A549 (cell line): ENCODE results near the gene CDH26. TPM values are rescaled to one million over a fixed set of nuclear protein-coding genes. Genes with fewer than 3 reads are reported as not detected.
A peak's percentile ranks its signal among the peaks of the same experiment; 100 is the strongest.

Experiments
- ATAC-seq, 2 experiments: fragments of 200-7000 bp in 1 of 2; fragments of >200 bp in 1 of 2; cut with Nextera tagmentation in 1 of 2; cut with Tn5 transposase in 1 of 2; 3 replicates each; pipeline versions ENCODE4 v1.8.0 to v1.9.1; 2018 to 2020; ENCODE audit warnings: mild to moderate bottlenecking in 1 of 2, moderate library complexity in 1 of 2
- CTCF ChIA-PET: fragments of 300-600 bp; sonication (Branson Sonifier 250); formaldehyde crosslinking; extraction: SDS; loops from one replicate; lab custom pipeline; 2021; ENCODE audit warnings: antibody characterized with exemption, inconsistent platforms; lab: Yijun Ruan, JAX
- POLR2A ChIA-PET: fragments of 350-600 bp; formaldehyde crosslinking; extraction: SDS; loops from one replicate; lab custom pipeline; 2021; ENCODE audit warnings: antibody characterized with exemption, inconsistent platforms; lab: Yijun Ruan, JAX
- DNase-seq, 2 experiments: peaks; one replicate each; pipeline versions ENCODE4 v3.0.0 to v3.0.0-alpha.2; 2011 to 2016; ENCODE audit warnings: low read depth in 1 of 2, low spot score in 1 of 2
- FAIRE-seq: peaks from 2 replicates; lab custom pipeline; 2011; peaks lifted over from hg19 to GRCh38; lab: Jason Lieb, UNC
- H3K27ac ChIP-seq, 2 experiments: fragments of >200 bp; sonication (Bioruptor Twin); formaldehyde crosslinking; 3 replicates each; pipeline ENCODE4 v1.5.1; 2016 to 2017
- H3K4me1 ChIP-seq: fragments of >200 bp; sonication (Bioruptor Twin); formaldehyde crosslinking; 3 replicates; pipeline ENCODE4 v1.6.1; 2016
- H3K4me2 ChIP-seq: fragments of >200 bp; sonication (Bioruptor Twin); formaldehyde crosslinking; 3 replicates; pipeline ENCODE4 v1.6.1; 2016
- H3K4me3 ChIP-seq: fragments of >200 bp; sonication (Bioruptor Twin); formaldehyde crosslinking; 3 replicates; pipeline ENCODE4 v1.5.1; 2016
- H3K9me3 ChIP-seq: fragments of >200 bp; sonication (Bioruptor Twin); formaldehyde crosslinking; 3 replicates; pipeline ENCODE4 v1.6.1; 2016
- ATOH8 ChIP-seq: fragments of 250-450 bp; sonication (Bioruptor Pico); IDR thresholded peaks from 2 replicates; pipeline ENCODE4 v1.5.0; 2020; ENCODE audit warnings: low read depth, mild to moderate bottlenecking, moderate library complexity
- BCL3 ChIP-seq: fragments of >200 bp; sonication (Bioruptor Twin); formaldehyde crosslinking; IDR thresholded peaks from 3 replicates; pipeline ENCODE4 v1.6.1; 2016
- BHLHE40 ChIP-seq: IDR thresholded peaks from 2 replicates; pipeline ENCODE4 v1.6.1; 2012; ENCODE audit warnings: low read depth, low read length, inconsistent platforms
- CEBPB ChIP-seq, 2 experiments: fragments of >200 bp in 1 of 2; sonication (Bioruptor Twin) in 1 of 2; formaldehyde crosslinking in 1 of 2; IDR thresholded peaks; 2 replicates each; pipeline ENCODE4 v1.6.1; 2012 to 2016
- ESRRA ChIP-seq: fragments of 150-350 bp; IDR thresholded peaks from 2 replicates; pipeline ENCODE4 v1.6.1; 2014; ENCODE audit warnings: mild to moderate bottlenecking, low read length, borderline replicate concordance
- GATA3 ChIP-seq: IDR thresholded peaks from 2 replicates; pipeline ENCODE4 v1.6.1; 2012; ENCODE audit warnings: borderline replicate concordance
- HMGXB4 ChIP-seq: fragments of 250-450 bp; sonication (Bioruptor Pico); IDR thresholded peaks from 2 replicates; pipeline ENCODE4 v1.5.0; 2021; ENCODE audit warnings: mild to moderate bottlenecking, moderate library complexity, borderline replicate concordance
- HOXB5 ChIP-seq: fragments of 250-450 bp; sonication (Bioruptor Pico); IDR thresholded peaks from 2 replicates; pipeline ENCODE4 v1.5.0; 2020; ENCODE audit warnings: mild to moderate bottlenecking, moderate library complexity
- JUN ChIP-seq, 2 experiments: fragments of >200 bp; sonication (Bioruptor Twin); formaldehyde crosslinking; IDR thresholded peaks; 2 replicates in 1 of 2; 3 replicates in 1 of 2; pipeline ENCODE4 v1.6.1; 2016 to 2017
- JUNB ChIP-seq: fragments of >200 bp; sonication (Bioruptor Twin); formaldehyde crosslinking; IDR thresholded peaks from 2 replicates; pipeline ENCODE4 v1.6.1; 2016
- KDM1A ChIP-seq: fragments of 200-600 bp; sonication (generic); IDR thresholded peaks from 2 replicates; pipeline ENCODE4 v1.6.1; 2016; ENCODE audit warnings: low read depth, mild to moderate bottlenecking
- KDM5A ChIP-seq: fragments of 200-600 bp; sonication (generic); IDR thresholded peaks from 2 replicates; pipeline ENCODE4 v1.6.1; 2016; ENCODE audit warnings: antibody characterized with exemption, mild to moderate bottlenecking
- MAX ChIP-seq: IDR thresholded peaks from 2 replicates; pipeline ENCODE4 v1.6.1; 2012
- MAZ ChIP-seq: fragments of 150-350 bp; IDR thresholded peaks from 2 replicates; pipeline ENCODE4 v1.6.1; 2014; ENCODE audit warnings: antibody characterized with exemption, low read depth, low read length, borderline replicate concordance
- MYC ChIP-seq: IDR thresholded peaks from 2 replicates; pipeline ENCODE4 v1.6.1; 2012; ENCODE audit warnings: mild to moderate bottlenecking, inconsistent platforms, low read length, improper control_type of control experiment, borderline replicate concordance
- RARB ChIP-seq: fragments of 250-450 bp; sonication (Bioruptor Pico); IDR thresholded peaks from 2 replicates; pipeline ENCODE4 v1.8.0; 2021; ENCODE audit warnings: mild to moderate bottlenecking, moderate library complexity
- RFX5 ChIP-seq: fragments of 450-650 bp; IDR thresholded peaks from 2 replicates; pipeline ENCODE4 v1.7.1; 2014; ENCODE audit warnings: antibody characterized with exemption, mild to moderate bottlenecking, moderate library complexity
- SMC3 ChIP-seq: fragments of >200 bp; sonication (Bioruptor Twin); formaldehyde crosslinking; IDR thresholded peaks from 3 replicates; pipeline ENCODE4 v1.6.1; 2018; ENCODE audit warnings: inconsistent platforms
- TFCP2L1 ChIP-seq: fragments of 250-450 bp; sonication (Bioruptor Pico); IDR thresholded peaks from 2 replicates; pipeline ENCODE4 v1.5.0; 2021; ENCODE audit warnings: mild to moderate bottlenecking
- TP53 ChIP-seq: fragments of 250-450 bp; sonication (Bioruptor Pico); IDR thresholded peaks from 2 replicates; pipeline ENCODE4 v1.5.0; 2021; ENCODE audit warnings: mild to moderate bottlenecking, moderate library complexity
- USF2 ChIP-seq: fragments of 450-650 bp; IDR thresholded peaks from 2 replicates; pipeline ENCODE4 v1.6.1; 2014; ENCODE audit warnings: antibody characterized with exemption
- WGBS: methylation state at CpG from one replicate; pipeline ENCODE4 v1.1.6; 2017; ENCODE audit errors: missing lambda C conversion rate; 5-methylcytosine and 5-hydroxymethylcytosine counted together
- polyA plus RNA-seq, 4 experiments: library from polyadenylated mRNA; depleted of rRNA in 3 of 4; stranded (reverse); fragments of >200 nt; fragmentation: RNase III in 1 of 4; extraction: RNeasy Plus Mini Kit Qiagen cat#74134 plus additional on column Dnase treatment in 1 of 4; gene quantifications; 2 replicates in 3 of 4; 3 replicates in 1 of 4; pipeline ENCODE4 v1.2.3, GENCODE V29; 2011 to 2017
- TF ChIP-seq, protein P1 (sequence below): fragments of 200-600 bp; sonication (generic); IDR thresholded peaks from 2 replicates; pipeline ENCODE4 v1.6.1; 2016; ENCODE audit warnings: antibody characterized with exemption, mild to moderate bottlenecking, moderate library complexity
- TF ChIP-seq, protein P2 (sequence below): IDR thresholded peaks from 2 replicates; pipeline ENCODE4 v1.6.1; 2012; ENCODE audit warnings: low read depth, borderline replicate concordance

CDH26 gene
- polyA plus RNA-seq, 2 of the 4 experiments (the other 2 are of a cell fraction), result 0.27 to 0.57 TPM

DNA sequence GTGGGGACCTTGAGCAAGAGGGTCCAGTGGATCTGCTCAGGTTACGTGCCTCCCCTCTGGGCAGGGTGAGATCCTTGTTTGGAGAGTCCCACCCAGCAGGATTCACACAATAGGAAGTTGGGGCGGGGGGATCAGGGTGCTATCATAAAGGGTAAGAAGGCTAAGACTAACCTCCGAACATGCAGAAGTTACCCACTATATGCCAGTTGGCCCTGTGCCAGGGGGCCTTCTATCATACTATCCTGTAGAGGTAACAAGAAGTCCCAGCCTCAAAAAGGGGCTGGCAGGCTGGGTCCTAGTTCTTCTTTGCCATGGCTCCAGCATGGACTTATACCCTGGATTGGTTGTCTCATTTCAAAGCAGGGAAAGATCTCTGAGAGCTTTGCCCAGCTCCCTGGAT is 94.1 kb downstream of the CDH26 start:
- ATAC-seq, result no peak
- no peak overlapping the region for H3K4me2 ChIP-seq
- no peak for FAIRE-seq
- 52% methylated on average over 3 of the region's 3 CpGs for WGBS
- H3K9me3 ChIP-seq, result no peaks in the 10 kb centered on the region
- no peak overlapping the region for H3K27ac ChIP-seq
- no peak overlapping the region for H3K4me3 ChIP-seq
- CTCF ChIA-PET, result no interaction called here
- no peak for DNase-seq
- H3K4me1 ChIP-seq, result no peaks in the 10 kb centered on the region
- TF ChIP-seq, protein P1, sequence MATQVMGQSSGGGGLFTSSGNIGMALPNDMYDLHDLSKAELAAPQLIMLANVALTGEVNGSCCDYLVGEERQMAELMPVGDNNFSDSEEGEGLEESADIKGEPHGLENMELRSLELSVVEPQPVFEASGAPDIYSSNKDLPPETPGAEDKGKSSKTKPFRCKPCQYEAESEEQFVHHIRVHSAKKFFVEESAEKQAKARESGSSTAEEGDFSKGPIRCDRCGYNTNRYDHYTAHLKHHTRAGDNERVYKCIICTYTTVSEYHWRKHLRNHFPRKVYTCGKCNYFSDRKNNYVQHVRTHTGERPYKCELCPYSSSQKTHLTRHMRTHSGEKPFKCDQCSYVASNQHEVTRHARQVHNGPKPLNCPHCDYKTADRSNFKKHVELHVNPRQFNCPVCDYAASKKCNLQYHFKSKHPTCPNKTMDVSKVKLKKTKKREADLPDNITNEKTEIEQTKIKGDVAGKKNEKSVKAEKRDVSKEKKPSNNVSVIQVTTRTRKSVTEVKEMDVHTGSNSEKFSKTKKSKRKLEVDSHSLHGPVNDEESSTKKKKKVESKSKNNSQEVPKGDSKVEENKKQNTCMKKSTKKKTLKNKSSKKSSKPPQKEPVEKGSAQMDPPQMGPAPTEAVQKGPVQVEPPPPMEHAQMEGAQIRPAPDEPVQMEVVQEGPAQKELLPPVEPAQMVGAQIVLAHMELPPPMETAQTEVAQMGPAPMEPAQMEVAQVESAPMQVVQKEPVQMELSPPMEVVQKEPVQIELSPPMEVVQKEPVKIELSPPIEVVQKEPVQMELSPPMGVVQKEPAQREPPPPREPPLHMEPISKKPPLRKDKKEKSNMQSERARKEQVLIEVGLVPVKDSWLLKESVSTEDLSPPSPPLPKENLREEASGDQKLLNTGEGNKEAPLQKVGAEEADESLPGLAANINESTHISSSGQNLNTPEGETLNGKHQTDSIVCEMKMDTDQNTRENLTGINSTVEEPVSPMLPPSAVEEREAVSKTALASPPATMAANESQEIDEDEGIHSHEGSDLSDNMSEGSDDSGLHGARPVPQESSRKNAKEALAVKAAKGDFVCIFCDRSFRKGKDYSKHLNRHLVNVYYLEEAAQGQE, result no peak
- TF ChIP-seq BCL3, result no peak
- no peak for TF ChIP-seq RFX5
- no peak for TF ChIP-seq JUN (IDR thresholded peaks at IDR 0.05)
- TF ChIP-seq KDM5A, result no peak
- no peak for TF ChIP-seq SMC3
- no peak for TF ChIP-seq RARB (CRISPR knock-in tag)
- TF ChIP-seq MYC, result no peak
- no peak for TF ChIP-seq TP53 (CRISPR knock-in tag)
- TF ChIP-seq KDM1A, result no peak
- TF ChIP-seq ESRRA, result no peak
- TF ChIP-seq, all 56 proteins: peak for 0
- POLR2A ChIA-PET, result no interaction called here

GRCh38 chr20:60053125-60053817 is 95.0 kb downstream of the CDH26 start:
- Histone ChIP-seq H3K4me2 (0 out of 3 replicates have a peak overlapping the region, but pooled peaks have one; percentile 5), H3K9me3 (no peaks in the 10 kb centered on the region), H3K4me3 (no peak overlapping the region), H3K4me1 (no peaks in the 10 kb centered on the region), H3K27ac (no peak overlapping the region)
- 4% methylated on average over 16 of the region's 16 CpGs for WGBS
- CTCF ChIA-PET, result no interaction called here
- POLR2A ChIA-PET, result no interaction called here
- ATAC-seq, result no peak
- DNase-seq, result peak in 1 of 2 experiments; percentile 17
- no peak for FAIRE-seq
- TF ChIP-seq JUN (IDR thresholded peaks at IDR 0.05) (no peak), HMGXB4 (CRISPR knock-in tag) (no peak), USF2 (no peak), HOXB5 (CRISPR knock-in tag) (no peak), JUNB (no peak), BHLHE40 (no peak), RARB (CRISPR knock-in tag) (no peak), RFX5 (no peak), TFCP2L1 (CRISPR knock-in tag) (no peak), CEBPB (IDR thresholded peaks at IDR 0.05) (no peak), GATA3 (peak; percentile 46; the same call in 1 of the 2 replicates), MAX (peak; percentile 44), ATOH8 (CRISPR knock-in tag) (no peak), MAZ (no peak)
- TF ChIP-seq, protein P2, sequence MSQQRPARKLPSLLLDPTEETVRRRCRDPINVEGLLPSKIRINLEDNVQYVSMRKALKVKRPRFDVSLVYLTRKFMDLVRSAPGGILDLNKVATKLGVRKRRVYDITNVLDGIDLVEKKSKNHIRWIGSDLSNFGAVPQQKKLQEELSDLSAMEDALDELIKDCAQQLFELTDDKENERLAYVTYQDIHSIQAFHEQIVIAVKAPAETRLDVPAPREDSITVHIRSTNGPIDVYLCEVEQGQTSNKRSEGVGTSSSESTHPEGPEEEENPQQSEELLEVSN, result peak; percentile 68; the same call in 1 of the 2 replicates
- TF ChIP-seq, protein P1, result no peak
